IPS-NIHi7 (cell line): ENCODE results near the gene PRTFDC1.
A peak's percentile ranks its signal among the peaks of the same experiment; 100 is the strongest.
"Not testable (repeated sequence)": the region's sequence is repeated elsewhere in the genome, so short reads cannot be mapped to it uniquely, and the experiment has no call there.

Experiments
- DNase-seq: peaks from one replicate; pipeline ENCODE4 v3.0.0; 2012; ENCODE audit warnings: mixed read lengths; ENCODE audit errors: extremely low spot score

PRTFDC1 gene

GRCh38 chr10:24844742-24845141, 107.7 kb downstream of the PRTFDC1 start:
- no peak for DNase-seq

GRCh38 chr10:24843256-24843655, 109.2 kb downstream of the PRTFDC1 start:
- no peak for DNase-seq

GRCh38 chr10:24842856-24843255, 109.5 kb downstream of the PRTFDC1 start:
- DNase-seq, result no peak

GRCh38 chr10:24841530-24841929, 110.9 kb downstream of the PRTFDC1 start:
- no peak for DNase-seq

GRCh38 chr10:24840784-24841183, 111.6 kb downstream of the PRTFDC1 start:
- no peak for DNase-seq

- DNase-seq, result not testable (repeated sequence)
Observed at GRCh38 chr10:24837781-24838180, 114.6 kb downstream of the PRTFDC1 start.

- DNase-seq, result peak; percentile 26
Observed at GRCh38 chr10:24834869-24835268, 117.5 kb downstream of the PRTFDC1 start.

- no peak for DNase-seq
Observed at GRCh38 chr10:24826009-24826408, 126.4 kb downstream of the PRTFDC1 start.

GRCh38 chr10:24825551-24825950, 126.9 kb downstream of the PRTFDC1 start:
- DNase-seq, result no peak

- no peak for DNase-seq
Observed at GRCh38 chr10:24824536-24824935, 127.9 kb downstream of the PRTFDC1 start.

- DNase-seq, result no peak
Observed at GRCh38 chr10:24824124-24824523, 128.3 kb downstream of the PRTFDC1 start.

- DNase-seq, result no peak
Observed at GRCh38 chr10:24822590-24822989, 129.8 kb downstream of the PRTFDC1 start.

- DNase-seq, result no peak
Observed at GRCh38 chr10:24821986-24822385, 130.4 kb downstream of the PRTFDC1 start.

- no peak for DNase-seq
Observed at GRCh38 chr10:24816868-24817396, 135.5 kb downstream of the PRTFDC1 start.

- no peak for DNase-seq
Observed at GRCh38 chr10:24814568-24815313, 137.7 kb downstream of the PRTFDC1 start.

- DNase-seq, result no peak
Observed at GRCh38 chr10:24813856-24814255, 138.6 kb downstream of the PRTFDC1 start.

- no peak for DNase-seq
Observed at GRCh38 chr10:24806262-24806661, 146.1 kb downstream of the PRTFDC1 start.

- DNase-seq, result no peak
Observed at GRCh38 chr10:24804956-24805355, 147.4 kb downstream of the PRTFDC1 start.

- no peak for DNase-seq
Observed at GRCh38 chr10:24804392-24804791, 148.0 kb downstream of the PRTFDC1 start.

GRCh38 chr10:24802378-24802777, 150.0 kb downstream of the PRTFDC1 start:
- no peak for DNase-seq

GRCh38 chr10:24800861-24801260, 151.5 kb downstream of the PRTFDC1 start:
- no peak for DNase-seq
